Measurements from ENCODE around the gene MRPL20. TPM values are rescaled to one million over a fixed set of nuclear protein-coding genes. Genes with fewer than 3 reads are reported as not detected.

Gene MRPL20
- total and polyA plus RNA-seq, 10 donors = 67.4 to 168 (median 101) TPM

DNA sequence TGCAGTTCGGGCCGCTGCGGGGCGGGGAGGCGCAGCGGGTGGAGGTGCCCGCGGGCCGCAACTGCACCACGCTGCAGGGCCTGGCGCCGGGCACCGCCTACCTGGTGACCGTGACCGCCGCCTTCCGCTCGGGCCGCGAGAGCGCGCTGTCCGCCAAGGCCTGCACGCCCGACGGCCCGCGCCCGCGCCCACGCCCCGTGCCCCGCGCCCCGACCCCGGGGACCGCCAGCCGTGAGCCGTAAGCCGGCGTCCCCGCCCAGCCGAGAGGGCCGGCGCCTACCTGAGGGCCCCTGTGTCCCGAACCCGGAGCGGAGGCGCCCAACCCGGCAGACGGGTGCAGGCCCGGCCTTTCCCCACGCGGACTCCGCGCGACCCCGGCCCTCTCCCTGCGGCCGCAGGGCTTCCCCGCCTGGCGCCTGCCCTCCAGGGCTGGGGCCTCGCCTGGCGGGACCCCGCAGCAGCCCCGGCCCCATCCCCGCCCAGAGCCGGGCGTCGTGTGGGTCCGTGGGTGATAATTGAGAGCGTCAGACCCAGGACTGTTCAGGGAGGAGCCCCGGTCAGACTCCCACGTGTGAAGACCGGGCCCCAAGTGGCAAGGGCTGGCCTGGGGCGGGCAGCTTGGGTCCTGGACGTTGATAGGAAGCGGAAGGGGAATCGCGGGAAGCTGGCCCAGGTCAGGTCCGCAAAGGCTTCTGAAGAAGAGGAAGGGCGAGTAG, 32.6 kb upstream of the MRPL20 start:
- Histone ChIP-seq H3K4me1 (peaks cover 20 to 47% (median 33%) of the 10 kb centered on the region in 6 donors), H3K4me3 (no peak overlapping the region), H3K27ac (no peak overlapping the region), H3K36me3 (no peaks in the 10 kb centered on the region), H3K27me3 (replicated peaks in 1 of 7) (peaks cover 0 to 63% (median 37%) of the 10 kb centered on the region in 7 donors), H3K9me3 (no peaks in the 10 kb centered on the region)
- intact Hi-C loops (cut with DNase I; ENCODE audit: low total_unique reads) = no loop called here
- TF ChIP-seq, protein P1, sequence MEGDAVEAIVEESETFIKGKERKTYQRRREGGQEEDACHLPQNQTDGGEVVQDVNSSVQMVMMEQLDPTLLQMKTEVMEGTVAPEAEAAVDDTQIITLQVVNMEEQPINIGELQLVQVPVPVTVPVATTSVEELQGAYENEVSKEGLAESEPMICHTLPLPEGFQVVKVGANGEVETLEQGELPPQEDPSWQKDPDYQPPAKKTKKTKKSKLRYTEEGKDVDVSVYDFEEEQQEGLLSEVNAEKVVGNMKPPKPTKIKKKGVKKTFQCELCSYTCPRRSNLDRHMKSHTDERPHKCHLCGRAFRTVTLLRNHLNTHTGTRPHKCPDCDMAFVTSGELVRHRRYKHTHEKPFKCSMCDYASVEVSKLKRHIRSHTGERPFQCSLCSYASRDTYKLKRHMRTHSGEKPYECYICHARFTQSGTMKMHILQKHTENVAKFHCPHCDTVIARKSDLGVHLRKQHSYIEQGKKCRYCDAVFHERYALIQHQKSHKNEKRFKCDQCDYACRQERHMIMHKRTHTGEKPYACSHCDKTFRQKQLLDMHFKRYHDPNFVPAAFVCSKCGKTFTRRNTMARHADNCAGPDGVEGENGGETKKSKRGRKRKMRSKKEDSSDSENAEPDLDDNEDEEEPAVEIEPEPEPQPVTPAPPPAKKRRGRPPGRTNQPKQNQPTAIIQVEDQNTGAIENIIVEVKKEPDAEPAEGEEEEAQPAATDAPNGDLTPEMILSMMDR (IDR thresholded peaks at IDR 0.05 in 8 of 11, conservative IDR thresholded peaks at IDR 0.05 in 3 of 11) = no peak
- TF ChIP-seq POLR2AphosphoS5 (IDR thresholded peaks at IDR 0.05) = no peak
- TF ChIP-seq POLR2A (IDR thresholded peaks at IDR 0.05) = no peak
- 82 to 95% (median 86%) methylated on average over 54 to 82 of the region's 82 CpGs for WGBS, 5 donors
- DNase-seq = peak; percentile 59

DNA sequence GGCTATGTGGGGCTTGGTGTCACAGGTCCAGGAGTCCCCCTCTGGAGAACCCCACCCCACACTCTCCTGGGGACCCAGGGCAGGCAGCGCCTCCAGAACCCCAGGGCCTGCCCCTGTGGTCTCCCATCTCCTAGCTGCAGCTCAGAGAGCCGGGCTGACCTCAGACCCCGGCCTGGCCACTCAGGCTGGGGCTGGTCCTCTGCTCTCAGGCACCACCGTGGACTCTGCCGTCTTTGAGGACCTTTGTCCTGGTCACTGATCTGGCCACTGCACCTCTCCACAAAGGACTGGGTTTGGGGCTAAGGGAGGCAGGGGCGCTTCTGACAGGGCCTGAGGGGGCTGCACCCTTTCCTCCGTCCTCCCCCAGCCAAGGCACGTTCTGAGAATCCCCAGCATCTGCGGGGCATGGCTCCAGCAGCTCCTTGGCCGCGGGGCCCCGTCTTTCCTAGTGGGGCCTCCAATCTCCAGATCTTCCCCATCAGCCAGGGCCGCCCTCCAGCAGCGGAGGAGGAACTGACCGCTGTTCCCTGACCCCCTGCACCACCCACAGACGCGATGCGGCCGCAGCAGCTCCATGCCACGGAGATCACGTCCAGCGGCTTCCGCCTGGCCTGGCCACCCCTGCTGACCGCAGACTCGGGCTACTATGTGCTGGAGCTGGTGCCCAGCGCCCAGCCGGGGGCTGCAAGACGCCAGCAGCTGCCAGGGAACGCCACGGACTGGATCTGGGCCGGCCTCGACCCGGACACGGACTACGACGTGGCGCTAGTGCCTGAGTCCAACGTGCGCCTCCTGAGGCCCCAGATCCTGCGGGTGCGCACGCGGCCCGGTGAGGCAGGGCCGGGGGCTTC, 31.7 kb upstream of the MRPL20 start:
- Histone ChIP-seq H3K9me3 (no peaks in the 10 kb centered on the region), H3K36me3 (no peaks in the 10 kb centered on the region), H3K27ac (no peak overlapping the region), H3K4me1 (peaks cover 29 to 56% (median 43%) of the 10 kb centered on the region in 6 donors), H3K4me3 (no peak overlapping the region), H3K27me3 (replicated peaks in 1 of 7) (peaks cover 0 to 73% (median 46%) of the 10 kb centered on the region in 7 donors)
- WGBS, 5 donors = 83 to 94% (median 91%) methylated on average over 30 to 45 of the region's 45 CpGs
- intact Hi-C loops (cut with DNase I; ENCODE audit: low total_unique reads) = no loop called here
- peak; percentile 71 for DNase-seq
- TF ChIP-seq POLR2AphosphoS5 (IDR thresholded peaks at IDR 0.05) (no peak), POLR2A (IDR thresholded peaks at IDR 0.05) (no peak)
- TF ChIP-seq, protein P1 (IDR thresholded peaks at IDR 0.05 in 8 of 11, conservative IDR thresholded peaks at IDR 0.05 in 3 of 11) = no peak

DNA sequence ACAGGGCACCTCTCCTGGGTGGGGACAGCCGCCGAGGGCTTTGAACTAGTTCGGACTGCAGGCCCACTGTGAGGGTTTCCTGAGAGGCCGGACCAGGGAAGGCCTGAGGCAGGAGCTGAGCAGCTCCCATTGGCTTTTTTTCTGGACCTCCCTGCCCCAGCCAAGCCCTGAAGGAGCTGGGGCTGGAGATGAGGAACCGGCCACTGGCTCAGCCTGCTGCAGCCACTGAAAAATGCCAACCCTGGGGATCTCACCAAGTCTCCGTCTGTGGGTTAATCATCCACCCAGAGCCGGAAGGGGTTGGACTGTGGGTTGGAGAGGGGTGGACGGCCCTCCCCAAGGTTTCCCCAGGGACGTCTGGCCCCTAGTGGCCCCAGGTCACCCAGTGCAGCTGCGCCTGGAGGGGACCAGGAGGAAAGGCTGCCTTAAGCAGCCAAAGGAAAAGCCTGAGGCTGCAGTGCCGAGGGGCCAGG, 30.8 kb upstream of the MRPL20 start:
- no peak for DNase-seq
- peaks cover 38 to 64% (median 51%) of the 10 kb centered on the region in 6 donors for H3K4me1 ChIP-seq

More for the DNA sequence above, 30.8 kb upstream of the MRPL20 start:
- peaks cover 0 to 81% (median 46%) of the 10 kb centered on the region in 7 donors for H3K27me3 ChIP-seq (replicated peaks in 1 of 7)
- no peaks in the 10 kb centered on the region for H3K9me3 ChIP-seq
- no peak overlapping the region for H3K27ac ChIP-seq
- 61 to 76% (median 65%) methylated on average over 3 to 11 of the region's 11 CpGs for WGBS, 5 donors
- intact Hi-C loops (cut with DNase I; ENCODE audit: low total_unique reads) = no loop called here
- TF ChIP-seq, protein P1 (IDR thresholded peaks at IDR 0.05 in 8 of 11, conservative IDR thresholded peaks at IDR 0.05 in 3 of 11) = no peak
- TF ChIP-seq POLR2A (IDR thresholded peaks at IDR 0.05) = no peak
- H3K4me3 ChIP-seq = no peak overlapping the region
- no peaks in the 10 kb centered on the region for H3K36me3 ChIP-seq

All from spleen (tissue), 11 donors.